Breast epithelium (tissue), 4 donors: ENCODE measurements around the gene MAP2K5. TPM values are rescaled to one million over a fixed set of nuclear protein-coding genes. Genes with fewer than 3 reads are reported as not detected.

Source experiments
- DNase-seq, 2 donors: peaks; one replicate each; pipeline ENCODE4 v3.0.0-alpha.2; 2019; ENCODE audit warnings: low spot score in 2 of 2
- H3K27ac ChIP-seq, 2 donors: fragments of 200-600 bp; sonication (generic) in 1 of 2; one replicate each; pipeline ENCODE4 v1.5.1; 2016 to 2019; ENCODE audit warnings: mild to moderate bottlenecking in 1 of 2
- H3K27me3 ChIP-seq, 2 donors: fragments of 200-600 bp; sonication (generic) in 1 of 2; one replicate each; pipeline versions ENCODE4 v1.5.1 to v1.6.0; 2017 to 2019; ENCODE audit warnings: control low read depth in 1 of 2, mild to moderate bottlenecking in 1 of 2
- H3K36me3 ChIP-seq: fragments of 200-600 bp; one replicate; pipeline ENCODE4 v1.5.1; 2019
- H3K4me1 ChIP-seq, 2 donors: fragments of 200-600 bp; sonication (generic); one replicate each; pipeline ENCODE4 v1.5.1; 2016 to 2019; ENCODE audit warnings: control low read depth in 1 of 2
- H3K4me3 ChIP-seq, 3 donors: fragments of 200-600 bp; sonication (generic); 1 replicate in 2 of 3; 2 replicates in 1 of 3; pipeline ENCODE4 v1.5.1; 2016 to 2019; ENCODE audit warnings: mild to moderate bottlenecking in 3 of 3, moderate library complexity in 2 of 3
- H3K9me3 ChIP-seq, 2 donors: fragments of 200-600 bp; sonication (generic) in 1 of 2; one replicate each; pipeline ENCODE4 v1.5.1; 2016 to 2019; ENCODE audit warnings: control low read depth in 1 of 2
- POLR2A ChIP-seq: fragments of 450-650 bp; IDR thresholded peaks from one replicate; pipeline ENCODE4 v1.6.1; 2016; ENCODE audit warnings: antibody characterized with exemption, mild to moderate bottlenecking, moderate library complexity
- POLR2AphosphoS5 ChIP-seq, 3 donors: sonication (generic); formaldehyde crosslinking; IDR thresholded peaks; one replicate each; pipeline ENCODE4 v1.6.1; 2017; ENCODE audit warnings: antibody characterized with exemption in 3 of 3
- intact Hi-C: fragments of 100-400 bp; cut with DNase I; formaldehyde crosslinking; loops from one replicate; pipeline ENCODE4 v1.15.1; 2023; ENCODE audit warnings: low total_unique reads
- total RNA-seq, 3 donors: library from RNA; depleted of rRNA; stranded (reverse); fragments of >200 nt; gene quantifications; one replicate each; pipeline ENCODE4 v1.1.0, GENCODE V29; 2016
- TF ChIP-seq, protein P1 (sequence below), 3 donors: fragments of 450-650 bp; IDR thresholded peaks; one replicate each; pipeline ENCODE4 v1.5.1; 2016 to 2017; ENCODE audit warnings: antibody characterized with exemption in 3 of 3, mild to moderate bottlenecking in 3 of 3, moderate library complexity in 3 of 3

The MAP2K5 gene
- total RNA-seq, 3 donors from 2014 or later = 13.8 to 15.1 (median 14.0) TPM

DNA sequence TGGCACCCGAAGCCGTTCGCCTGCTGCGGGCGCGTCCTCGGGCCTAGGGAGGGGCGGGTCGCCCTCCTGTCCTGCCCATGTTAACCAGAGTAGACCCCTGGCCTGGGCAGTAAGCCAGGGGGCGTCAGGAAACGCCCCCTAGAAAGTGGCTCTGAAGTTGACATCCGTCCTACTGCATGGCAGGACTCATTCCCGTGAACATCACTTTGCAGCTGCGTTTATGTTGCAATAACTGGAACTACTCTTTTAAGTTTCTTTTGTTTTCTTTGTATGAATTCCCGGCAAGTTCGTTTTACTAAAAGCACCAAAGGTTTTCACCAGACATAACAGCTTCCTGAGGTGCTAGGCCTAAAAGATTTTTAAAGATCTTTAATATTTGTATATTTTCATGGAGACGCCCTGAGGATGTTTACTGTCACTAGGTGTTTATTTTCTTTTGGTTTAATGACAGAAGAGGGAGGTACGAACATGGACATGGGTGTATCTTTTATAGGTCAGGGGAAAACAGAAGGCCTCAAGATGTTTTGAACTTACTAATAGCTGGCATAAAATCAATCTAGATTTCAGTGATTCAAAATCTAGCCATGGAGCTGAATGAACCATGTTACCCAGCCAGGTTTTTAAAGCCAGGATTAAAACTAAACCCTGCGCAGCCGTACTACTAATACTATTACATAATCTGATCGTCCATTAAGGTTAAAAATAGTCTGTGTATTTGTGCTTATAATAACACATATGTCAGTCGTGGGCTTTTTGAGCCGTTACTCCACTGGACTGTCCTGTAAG lies 20.5 kb upstream of the MAP2K5 start:
- Histone ChIP-seq H3K9me3 (no peaks in the 10 kb centered on the region), H3K27ac (peak overlapping the region; percentile 95 to 98), H3K4me1 (peaks cover 0 to 10% of the 10 kb centered on the region in 2 donors), H3K4me3 (peak overlapping the region; percentile 77 to 97 (median 86)), H3K36me3 (no peaks in the 10 kb centered on the region), H3K27me3 (no peaks in the 10 kb centered on the region)
- intact Hi-C loops = loop anchor here (10.0 kb wide), 1 partner anchor 313 kb away; no protein-coding TSS in a partner anchor
- no peak for DNase-seq
- no peak for TF ChIP-seq POLR2AphosphoS5 (IDR thresholded peaks at IDR 0.05)

DNA sequence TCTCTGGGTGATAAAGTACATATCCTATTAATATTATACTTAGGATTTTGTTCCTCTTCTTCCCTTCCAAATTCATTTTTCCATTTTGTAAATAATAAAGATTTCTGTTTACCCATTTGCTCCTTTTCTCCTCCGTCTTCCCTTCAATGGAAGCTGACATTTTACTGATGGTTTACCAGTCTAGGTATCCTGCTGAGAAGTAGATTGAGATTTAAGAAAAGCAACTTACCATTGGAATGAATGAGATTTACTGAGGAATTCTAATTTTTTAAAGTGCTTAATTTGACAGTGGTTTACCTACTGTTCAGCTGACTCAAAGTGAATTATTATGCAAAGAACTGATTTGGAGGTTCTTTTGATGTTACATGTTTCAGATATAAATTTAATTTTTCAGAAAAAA lies 19.2 kb upstream of the MAP2K5 start:
- Histone ChIP-seq H3K4me1 (peaks cover 0 to 10% of the 10 kb centered on the region in 2 donors), H3K27ac (peak overlapping the region in 1 of 2 donors; percentile 95), H3K27me3 (no peaks in the 10 kb centered on the region), H3K9me3 (no peaks in the 10 kb centered on the region), H3K36me3 (no peaks in the 10 kb centered on the region), H3K4me3 (peak overlapping the region; percentile 77 to 97 (median 86))
- DNase-seq = no peak
- TF ChIP-seq POLR2A = no peak
- TF ChIP-seq, protein P1, sequence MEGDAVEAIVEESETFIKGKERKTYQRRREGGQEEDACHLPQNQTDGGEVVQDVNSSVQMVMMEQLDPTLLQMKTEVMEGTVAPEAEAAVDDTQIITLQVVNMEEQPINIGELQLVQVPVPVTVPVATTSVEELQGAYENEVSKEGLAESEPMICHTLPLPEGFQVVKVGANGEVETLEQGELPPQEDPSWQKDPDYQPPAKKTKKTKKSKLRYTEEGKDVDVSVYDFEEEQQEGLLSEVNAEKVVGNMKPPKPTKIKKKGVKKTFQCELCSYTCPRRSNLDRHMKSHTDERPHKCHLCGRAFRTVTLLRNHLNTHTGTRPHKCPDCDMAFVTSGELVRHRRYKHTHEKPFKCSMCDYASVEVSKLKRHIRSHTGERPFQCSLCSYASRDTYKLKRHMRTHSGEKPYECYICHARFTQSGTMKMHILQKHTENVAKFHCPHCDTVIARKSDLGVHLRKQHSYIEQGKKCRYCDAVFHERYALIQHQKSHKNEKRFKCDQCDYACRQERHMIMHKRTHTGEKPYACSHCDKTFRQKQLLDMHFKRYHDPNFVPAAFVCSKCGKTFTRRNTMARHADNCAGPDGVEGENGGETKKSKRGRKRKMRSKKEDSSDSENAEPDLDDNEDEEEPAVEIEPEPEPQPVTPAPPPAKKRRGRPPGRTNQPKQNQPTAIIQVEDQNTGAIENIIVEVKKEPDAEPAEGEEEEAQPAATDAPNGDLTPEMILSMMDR (IDR thresholded peaks at IDR 0.05) = no peak
- TF ChIP-seq POLR2AphosphoS5 (IDR thresholded peaks at IDR 0.05) = no peak
- intact Hi-C loops = loop anchor here (10.0 kb wide), 1 partner anchor 311 kb away; no protein-coding TSS in a partner anchor

DNA sequence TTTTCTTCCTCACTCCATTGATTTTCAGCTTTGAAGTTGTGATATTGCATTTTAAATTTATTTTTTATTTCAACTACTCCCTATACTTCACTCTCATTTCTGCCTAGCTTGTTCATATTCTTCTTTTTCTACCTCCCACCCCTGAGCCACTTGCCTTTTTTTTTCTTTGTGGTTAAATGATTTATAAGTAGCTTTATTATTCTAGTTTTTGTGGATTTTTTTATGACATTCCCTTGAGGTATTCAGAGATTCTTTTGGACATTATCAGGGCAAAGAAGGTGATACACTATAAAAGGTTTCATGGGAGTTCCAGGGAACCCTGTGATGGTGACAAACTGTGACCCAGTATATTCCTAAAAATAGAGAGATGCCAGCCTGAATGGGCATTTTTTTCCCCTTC lies 18.3 kb upstream of the MAP2K5 start:
- no peak overlapping the region for H3K4me3 ChIP-seq
- DNase-seq = no peak
- H3K27ac ChIP-seq = no peak overlapping the region
- intact Hi-C loops = loop anchor here (10.0 kb wide), 1 partner anchor 311 kb away; no protein-coding TSS in a partner anchor
- no peaks in the 10 kb centered on the region for H3K9me3 ChIP-seq
- TF ChIP-seq, protein P1 (IDR thresholded peaks at IDR 0.05) = no peak
- TF ChIP-seq POLR2AphosphoS5 (IDR thresholded peaks at IDR 0.05) (no peak), POLR2A (no peak)
- peaks cover 0 to 10% of the 10 kb centered on the region in 2 donors for H3K4me1 ChIP-seq
- no peaks in the 10 kb centered on the region for H3K36me3 ChIP-seq
- H3K27me3 ChIP-seq = no peaks in the 10 kb centered on the region

DNA sequence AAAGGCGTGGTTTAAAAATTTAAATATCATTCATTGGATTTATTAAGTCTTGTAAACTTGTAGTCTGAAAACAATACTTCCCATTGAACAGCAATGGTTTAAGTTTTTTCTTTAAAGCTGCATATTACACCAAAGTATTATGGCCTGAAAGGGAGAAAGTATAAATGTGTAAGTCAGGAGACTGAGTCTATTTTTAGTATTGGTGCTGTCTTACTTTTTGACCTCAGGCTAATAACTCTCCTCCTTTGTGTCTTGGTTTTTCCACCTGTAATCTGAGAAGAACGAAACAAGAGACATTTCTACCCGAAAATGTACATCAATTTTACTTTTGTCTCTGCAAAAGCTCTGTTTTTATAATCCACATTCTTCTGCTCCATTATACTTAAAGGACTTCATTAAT lies 14.0 kb upstream of the MAP2K5 start:
- H3K9me3 ChIP-seq = no peaks in the 10 kb centered on the region
- H3K4me3 ChIP-seq = no peak overlapping the region
- H3K4me1 ChIP-seq = no peaks in the 10 kb centered on the region
- DNase-seq = no peak
- TF ChIP-seq POLR2AphosphoS5 (IDR thresholded peaks at IDR 0.05) = no peak
- TF ChIP-seq, protein P1 (IDR thresholded peaks at IDR 0.05) = no peak
- TF ChIP-seq POLR2A = no peak
- H3K27me3 ChIP-seq = no peaks in the 10 kb centered on the region
- no peaks in the 10 kb centered on the region for H3K36me3 ChIP-seq
- intact Hi-C loops = loop anchor here (10.0 kb wide), 1 partner anchor 306 kb away; no protein-coding TSS in a partner anchor
- no peak overlapping the region for H3K27ac ChIP-seq

DNA sequence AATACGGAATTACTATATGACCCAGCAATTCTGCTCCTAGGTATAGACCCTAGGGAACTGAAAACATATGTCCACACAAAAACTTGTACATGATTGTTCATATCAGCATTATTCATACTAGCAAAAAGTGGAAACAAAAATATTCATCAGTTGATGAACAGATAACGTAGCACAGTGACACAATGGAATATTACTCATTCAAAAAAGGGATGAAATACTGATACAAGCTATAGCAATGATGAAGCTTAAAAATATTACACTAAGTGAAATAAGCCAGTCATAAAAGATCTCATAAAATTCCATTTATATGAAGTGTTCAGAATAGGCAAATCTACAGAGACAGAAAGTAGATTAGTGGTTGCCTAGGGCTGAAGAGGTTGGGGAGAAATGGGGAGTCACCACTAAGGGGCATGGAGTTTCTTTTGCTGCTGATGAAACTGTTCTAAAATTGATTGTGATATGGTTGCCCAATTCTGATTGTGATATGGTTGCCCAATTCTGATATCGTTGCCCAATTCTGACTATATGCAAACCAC lies 11.1 kb upstream of the MAP2K5 start:
- intact Hi-C loops = no loop called here
- no peak overlapping the region for H3K4me3 ChIP-seq
- no peak overlapping the region for H3K27ac ChIP-seq
- H3K4me1 ChIP-seq = no peaks in the 10 kb centered on the region
- H3K36me3 ChIP-seq = no peaks in the 10 kb centered on the region
- TF ChIP-seq POLR2AphosphoS5 (IDR thresholded peaks at IDR 0.05) = no peak
- TF ChIP-seq, protein P1 (IDR thresholded peaks at IDR 0.05) = no peak
- no peak for TF ChIP-seq POLR2A
- H3K27me3 ChIP-seq = no peaks in the 10 kb centered on the region
- DNase-seq = no peak
- H3K9me3 ChIP-seq = no peaks in the 10 kb centered on the region
